ENCODE results near the gene LY6G6F. TPM values are rescaled to one million over a fixed set of nuclear protein-coding genes. Genes with fewer than 3 reads are reported as not detected.
A peak's percentile ranks its signal among the peaks of the same experiment; 100 is the strongest.

The LY6G6F gene
- total RNA-seq, 4 donors from 2014 or later, result not detected

DNA sequence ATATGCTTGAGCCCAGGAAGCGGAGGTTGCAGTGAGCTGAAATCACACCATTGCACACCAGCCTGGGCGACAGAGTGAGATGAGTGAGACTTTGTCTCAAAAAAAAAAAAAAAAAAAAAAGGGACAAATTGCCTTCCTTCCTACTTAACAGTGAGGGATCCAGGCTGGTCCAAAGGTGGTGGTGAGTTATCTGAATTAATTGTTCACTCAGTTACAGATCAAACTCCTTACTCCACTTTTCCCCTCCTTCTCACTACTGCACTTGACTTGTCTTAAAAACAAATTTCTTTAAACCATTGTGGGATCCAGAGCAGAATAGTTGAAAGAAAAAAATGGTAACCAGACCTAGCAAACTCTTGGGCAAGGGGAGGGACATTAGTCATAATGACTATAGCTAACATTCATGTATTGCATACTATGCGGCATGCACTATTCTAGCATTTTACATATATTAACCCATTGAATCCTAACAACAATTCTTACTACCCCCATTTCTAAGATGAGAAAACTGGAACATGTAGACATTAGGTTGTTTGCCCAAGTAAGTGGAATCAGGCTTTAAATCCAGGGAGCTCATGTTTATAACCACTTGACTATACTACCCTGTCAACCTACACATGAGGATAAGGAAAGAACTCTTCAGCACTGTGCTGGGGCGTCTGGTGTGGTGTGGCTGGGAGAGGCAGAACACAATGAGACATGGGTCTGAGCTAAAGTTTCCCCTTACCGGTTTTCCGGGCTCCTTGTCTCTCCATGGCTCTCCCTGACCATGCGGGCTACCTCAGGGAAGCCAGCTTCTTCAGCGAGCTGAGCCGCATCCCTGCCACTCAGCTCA, 43.3 kb upstream of the LY6G6F start:
- peak overlapping the region; percentile 55 to 67 for H3K4me3 ChIP-seq
- peak overlapping the region; percentile 95 to 98 (median 96) for H3K27ac ChIP-seq
- H3K27me3 ChIP-seq, result no peaks in the 10 kb centered on the region
- 17 to 57% methylated on average over 1 to 2 of the region's 9 CpGs for WGBS, 2 donors (ENCODE audit: low coverage in 1 of 2)
- TF ChIP-seq POLR2AphosphoS5 (IDR thresholded peaks at IDR 0.05) (no peak), CTCF (IDR thresholded peaks at IDR 0.05) (no peak), EP300 (IDR thresholded peaks at IDR 0.05) (no peak), POLR2A (IDR thresholded peaks at IDR 0.05) (no peak)
- ATAC-seq, result no peak
- no peaks in the 10 kb centered on the region for H3K9me3 ChIP-seq
- peaks cover 0 to 39% of the 10 kb centered on the region in 2 donors for H3K36me3 ChIP-seq
- peaks cover 8 to 77% (median 42%) of the 10 kb centered on the region in 3 donors for H3K4me1 ChIP-seq

DNA sequence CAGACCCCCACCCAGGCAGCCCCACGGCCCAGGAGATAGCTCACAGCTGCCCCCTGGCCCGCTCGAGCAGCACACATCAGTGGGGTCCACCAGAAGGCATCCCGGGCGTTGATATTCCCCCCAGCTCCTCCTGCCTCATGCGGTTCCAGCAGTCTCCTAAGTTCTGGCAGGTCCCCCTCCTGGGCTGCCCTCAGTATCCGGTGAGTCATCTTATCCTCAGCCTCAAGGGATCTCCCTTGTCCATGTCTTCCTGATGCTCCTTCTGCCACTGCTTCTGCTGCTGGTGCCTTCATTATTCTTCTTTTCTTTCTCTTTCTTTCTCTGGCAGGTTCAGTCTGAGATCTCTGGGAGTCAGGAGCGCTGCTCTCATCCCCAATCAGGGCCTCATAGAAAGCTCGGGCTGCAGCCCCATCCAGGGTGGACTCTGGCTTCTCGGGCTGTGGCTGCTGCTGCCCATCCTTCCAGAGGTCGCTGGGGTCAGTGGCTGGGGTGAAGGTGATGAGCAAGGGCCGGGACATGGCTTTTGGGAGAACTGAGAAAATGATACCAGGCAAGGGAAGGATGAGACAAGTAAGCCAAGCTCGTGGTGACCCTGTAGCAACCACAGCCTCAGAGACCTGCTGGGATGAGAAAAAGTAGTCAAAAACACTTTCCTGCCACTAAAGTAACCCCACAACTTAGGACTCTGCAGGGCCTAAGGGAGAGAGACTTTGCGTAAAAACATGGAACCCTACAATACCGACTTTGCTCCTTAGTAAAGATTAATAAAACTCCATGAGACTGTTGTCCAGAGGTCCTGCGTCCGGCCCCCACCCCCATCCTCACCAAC, 42.5 kb upstream of the LY6G6F start:
- Histone ChIP-seq H3K27me3 (no peaks in the 10 kb centered on the region), H3K27ac (peak overlapping the region; percentile 95 to 98 (median 96)), H3K36me3 (peaks cover 0 to 45% of the 10 kb centered on the region in 2 donors), H3K9me3 (no peaks in the 10 kb centered on the region), H3K4me1 (peaks cover 3 to 77% (median 34%) of the 10 kb centered on the region in 3 donors), H3K4me3 (peak overlapping the region; percentile 55 to 67)
- 0 to 3% methylated on average over 7 to 9 of the region's 17 CpGs for WGBS, 2 donors (ENCODE audit: low coverage in 1 of 2)
- TF ChIP-seq CTCF (IDR thresholded peaks at IDR 0.05), result no peak
- no peak for TF ChIP-seq EP300 (IDR thresholded peaks at IDR 0.05)
- no peak for TF ChIP-seq POLR2AphosphoS5 (IDR thresholded peaks at IDR 0.05)
- TF ChIP-seq POLR2A (IDR thresholded peaks at IDR 0.05), result no peak
- ATAC-seq, result peak; percentile 21

- Histone ChIP-seq H3K27me3 (no peaks in the 10 kb centered on the region), H3K9me3 (no peaks in the 10 kb centered on the region), H3K4me3 (peak within 1 kb of the TSS; percentile 55 to 67), H3K36me3 (peaks cover 0 to 53% of the 10 kb centered on the region in 2 donors), H3K27ac (peak within 1 kb of the TSS; percentile 95 to 98 (median 96)), H3K4me1 (peaks cover 0 to 77% (median 28%) of the 10 kb centered on the region in 3 donors)
- peak; percentile 59 for ATAC-seq
- TF ChIP-seq POLR2A (IDR thresholded peaks at IDR 0.05), result peak in 1 of 2 donors; percentile 30
- TF ChIP-seq EP300 (IDR thresholded peaks at IDR 0.05), result no peak
- peak; percentile 76 for TF ChIP-seq POLR2AphosphoS5 (IDR thresholded peaks at IDR 0.05)
- 0% methylated on average over 14 to 19 of the region's 39 CpGs for WGBS, 2 donors (ENCODE audit: low coverage in 1 of 2)
Measured at GRCh38 chr6:31664790-31665500, 41.7 kb upstream of the LY6G6F start, which contains the start of gene GPANK1. TSS of gene GPANK1 (minus strand) at chr6:31664997. CDS start at chr6:31664478, 519 bp downstream.

GRCh38 chr6:31665501-31666336, 40.9 kb upstream of the LY6G6F start, which contains the start of gene CSNK2B:
TSS of gene CSNK2B (plus strand) at chr6:31666080. CDS start at chr6:31666832, 752 bp downstream.
- WGBS, 2 donors (ENCODE audit: low coverage in 1 of 2), result 0 to 1% methylated on average over 22 to 33 of the region's 63 CpGs
- no peaks in the 10 kb centered on the region for H3K27me3 ChIP-seq
- peaks cover 0 to 74% (median 28%) of the 10 kb centered on the region in 3 donors for H3K4me1 ChIP-seq
- TF ChIP-seq POLR2A (IDR thresholded peaks at IDR 0.05), result peak; percentile 61 to 70
- peak; percentile 71 for TF ChIP-seq POLR2AphosphoS5 (IDR thresholded peaks at IDR 0.05)
- no peak for TF ChIP-seq EP300 (IDR thresholded peaks at IDR 0.05)
- TF ChIP-seq CTCF (IDR thresholded peaks at IDR 0.05), result peak in 1 of 4 experiments; percentile 18
- peaks cover 0 to 61% of the 10 kb centered on the region in 2 donors for H3K36me3 ChIP-seq
- ATAC-seq, result peak; percentile 91
- H3K4me3 ChIP-seq, result peak within 1 kb of the TSS; percentile 55 to 67
- H3K27ac ChIP-seq, result peak within 1 kb of the TSS; percentile 95 to 98 (median 96)
- no peaks in the 10 kb centered on the region for H3K9me3 ChIP-seq
